ENCODE measurements around the gene TFPI.

TFPI gene

GRCh38 chr2:187478719-187479118 lies 75.5 kb downstream of the TFPI start:
- DNase-seq (ENCODE audit: extremely low spot score): no peak
- no peak for TF ChIP-seq CTCF (IDR thresholded peaks at IDR 0.05; ENCODE audit: control extremely low read depth, extremely low read depth, low read depth, missing control alignments)
- ChIA-PET POLR2A (no interaction called here), CTCF (interaction anchor here (3.2 kb wide), 1 partner anchor 21 kb away, joined by 10 read pairs; no protein-coding TSS in a partner anchor)

- ChIA-PET CTCF (interaction anchor here (3.2 kb wide), 1 partner anchor 23 kb away, joined by 10 read pairs; no protein-coding TSS in a partner anchor), POLR2A (no interaction called here)
- no peak for TF ChIP-seq CTCF (IDR thresholded peaks at IDR 0.05; ENCODE audit: control extremely low read depth, extremely low read depth, low read depth, missing control alignments)
- DNase-seq (ENCODE audit: extremely low spot score): no peak
These were observed 77.2 kb downstream of the TFPI start for GRCh38 chr2:187477051-187477450.

GRCh38 chr2:187475499-187476248 lies 78.6 kb downstream of the TFPI start:
- no peak for TF ChIP-seq CTCF (IDR thresholded peaks at IDR 0.05; ENCODE audit: control extremely low read depth, extremely low read depth, low read depth, missing control alignments)
- ChIA-PET CTCF (interaction anchor here (1.8 to 3.2 kb wide), 3 partner anchors 24 to 105 kb away, joined by 5 to 10 read pairs (median 6); no protein-coding TSS in a partner anchor), POLR2A (no interaction called here)
- DNase-seq (ENCODE audit: extremely low spot score): no peak

- no peak for DNase-seq (ENCODE audit: extremely low spot score)
- CTCF ChIA-PET: no interaction called here
- POLR2A ChIA-PET: no interaction called here
- no peak for TF ChIP-seq CTCF (IDR thresholded peaks at IDR 0.05; ENCODE audit: control extremely low read depth, extremely low read depth, low read depth, missing control alignments)
These were observed 83.5 kb downstream of the TFPI start for GRCh38 chr2:187470698-187471097.

GRCh38 chr2:187469538-187469937 lies 84.7 kb downstream of the TFPI start:
- ChIA-PET POLR2A (no interaction called here), CTCF (no interaction called here)
- no peak for DNase-seq (ENCODE audit: extremely low spot score)
- no peak for TF ChIP-seq CTCF (IDR thresholded peaks at IDR 0.05; ENCODE audit: control extremely low read depth, extremely low read depth, low read depth, missing control alignments)

GRCh38 chr2:187468262-187468661 lies 86.0 kb downstream of the TFPI start:
- ChIA-PET CTCF (interaction anchor here (0.8 kb wide), 1 partner anchor 332 kb away, joined by 3 read pairs; no protein-coding TSS in a partner anchor), POLR2A (no interaction called here)
- no peak for DNase-seq (ENCODE audit: extremely low spot score)

More at GRCh38 chr2:187468262-187468661, 86.0 kb downstream of the TFPI start:
- no peak for TF ChIP-seq CTCF (IDR thresholded peaks at IDR 0.05; ENCODE audit: control extremely low read depth, extremely low read depth, low read depth, missing control alignments)

Measured in GM10248 (cell line).